Cerebellar nuclear complex (tissue), 1 donor: ENCODE results near the gene MNS1.
"Not testable (repeated sequence)": the region's sequence is repeated elsewhere in the genome, so short reads cannot be mapped to it uniquely, and the experiment has no call there.

Source experiments
- DNase-seq, 2 experiments: peaks; one replicate each; lab custom pipeline; 2025; lab: John Stamatoyannopoulos, UW

MNS1 gene

GRCh38 chr15:56454836-56455235 is 10.1 kb downstream of the MNS1 start:
- DNase-seq: no peak

- no peak for DNase-seq
Observed at GRCh38 chr15:56445746-56446145, 19.2 kb downstream of the MNS1 start.

- no peak for DNase-seq
Observed at GRCh38 chr15:56442354-56442753, 22.6 kb downstream of the MNS1 start.

GRCh38 chr15:56440214-56440770 is 24.6 kb downstream of the MNS1 start:
- no peak for DNase-seq

- DNase-seq: no peak
Observed at GRCh38 chr15:56432304-56432703, 32.6 kb downstream of the MNS1 start.

GRCh38 chr15:56428821-56429458 is 36.0 kb downstream of the MNS1 start:
- peak in 1 of 2 experiments; percentile 2 for DNase-seq

GRCh38 chr15:56425976-56426375 is 39.0 kb downstream of the MNS1 start:
- DNase-seq: no peak

GRCh38 chr15:56425276-56425675 is 39.7 kb downstream of the MNS1 start:
- DNase-seq: no peak

- not testable (repeated sequence) for DNase-seq
Observed at GRCh38 chr15:56413114-56413733, 51.7 kb downstream of the MNS1 start.

GRCh38 chr15:56411122-56411749 is 53.7 kb downstream of the MNS1 start:
- DNase-seq: no peak

- no peak for DNase-seq
Observed at GRCh38 chr15:56410721-56411120, 54.2 kb downstream of the MNS1 start.

GRCh38 chr15:56399209-56399608 is 65.7 kb downstream of the MNS1 start:
- not testable (repeated sequence) for DNase-seq

- DNase-seq: not testable (repeated sequence)
Observed at GRCh38 chr15:56397325-56397724, 67.6 kb downstream of the MNS1 start.

- no peak for DNase-seq
Observed at GRCh38 chr15:56394909-56395308, 70.0 kb downstream of the MNS1 start.

GRCh38 chr15:56393277-56393676 is 71.7 kb downstream of the MNS1 start:
- DNase-seq: no peak

GRCh38 chr15:56390739-56391267 is 74.1 kb downstream of the MNS1 start:
- DNase-seq: no peak

GRCh38 chr15:56385908-56386307 is 79.0 kb downstream of the MNS1 start:
- DNase-seq: no peak

- no peak for DNase-seq
Observed at GRCh38 chr15:56383010-56383409, 81.9 kb downstream of the MNS1 start.
